H1 (cell line): ENCODE results near the gene PEX14. TPM values are rescaled to one million over a fixed set of nuclear protein-coding genes. Genes with fewer than 3 reads are reported as not detected.

Source experiments
- CREB1 ChIP-seq: IDR thresholded peaks from 2 replicates; pipeline ENCODE4 v1.6.1; 2012; ENCODE audit warnings: inconsistent platforms
- MAFK ChIP-seq: IDR thresholded peaks from 2 replicates; pipeline ENCODE4 v1.6.1; 2012; ENCODE audit warnings: low read depth, mild to moderate bottlenecking, improper control_type of control experiment, low read length
- SP4 ChIP-seq: IDR thresholded peaks from 2 replicates; pipeline ENCODE4 v1.6.1; 2012; ENCODE audit warnings: low read length, inconsistent platforms
- YY1 ChIP-seq: IDR thresholded peaks from 2 replicates; pipeline ENCODE4 v1.6.1; 2011; ENCODE audit warnings: low read depth, mild to moderate bottlenecking, low read length
- polyA plus RNA-seq, 7 experiments: library from polyadenylated mRNA; depleted of rRNA in 3 of 7; stranded (reverse) in 5 of 7; unstranded in 2 of 7; fragments of >200 nt in 5 of 7; fragments of 200-250 nt in 2 of 7; gene quantifications; 1 replicate in 5 of 7; 2 replicates in 1 of 7; 4 replicates in 1 of 7; pipeline versions ENCODE4 v1.2.1 to v1.2.3, GENCODE V29; 2011 to 2013; ENCODE audit warnings: missing spikeins in 2 of 7, mixed read lengths in 2 of 7
- total RNA-seq: library from RNA; stranded (reverse); fragmentation: NEBNext Ultra II Directional; extraction: Animal tissue kit (Norgen Biotek cat#: 25700); gene quantifications from 2 replicates; pipeline ENCODE4 v1.2.1, GENCODE V29; 2021
- TF ChIP-seq, protein P1 (sequence below): fragments of 300-600 bp; sonication (generic); IDR thresholded peaks from 2 replicates; pipeline ENCODE4 v1.7.1; 2012; ENCODE audit warnings: low read length, moderate library complexity, mild to moderate bottlenecking, inconsistent platforms; ENCODE audit not compliant: insufficient replicate concordance

Gene PEX14
- total and polyA plus RNA-seq, 2 of the 8 experiments (the other 6 are each of a cell fraction or from before 2014, with no cell fraction given), result 13.0 to 19.8 TPM

DNA sequence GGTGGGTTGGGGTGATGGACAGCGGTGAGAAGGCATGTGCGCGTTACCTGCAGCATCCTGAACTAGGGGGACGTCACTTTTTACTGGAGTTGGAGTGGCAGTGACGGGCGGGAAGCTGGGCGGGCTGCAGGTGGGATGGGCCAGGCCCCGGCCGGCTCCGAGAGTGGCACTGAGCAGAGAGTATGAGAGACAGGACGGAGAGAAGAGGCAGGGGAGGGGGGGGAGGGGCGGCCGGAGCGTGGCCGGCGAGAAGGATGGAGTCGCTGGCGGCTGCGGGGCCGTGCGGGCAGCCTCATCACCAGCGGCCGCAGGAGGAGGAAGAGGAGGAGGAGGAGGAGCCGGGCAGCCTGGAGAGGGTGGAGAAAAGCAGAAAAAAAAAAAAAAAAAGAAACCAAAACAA is 167.2 kb downstream of the PEX14 start (continued):
- TF ChIP-seq, protein P1, sequence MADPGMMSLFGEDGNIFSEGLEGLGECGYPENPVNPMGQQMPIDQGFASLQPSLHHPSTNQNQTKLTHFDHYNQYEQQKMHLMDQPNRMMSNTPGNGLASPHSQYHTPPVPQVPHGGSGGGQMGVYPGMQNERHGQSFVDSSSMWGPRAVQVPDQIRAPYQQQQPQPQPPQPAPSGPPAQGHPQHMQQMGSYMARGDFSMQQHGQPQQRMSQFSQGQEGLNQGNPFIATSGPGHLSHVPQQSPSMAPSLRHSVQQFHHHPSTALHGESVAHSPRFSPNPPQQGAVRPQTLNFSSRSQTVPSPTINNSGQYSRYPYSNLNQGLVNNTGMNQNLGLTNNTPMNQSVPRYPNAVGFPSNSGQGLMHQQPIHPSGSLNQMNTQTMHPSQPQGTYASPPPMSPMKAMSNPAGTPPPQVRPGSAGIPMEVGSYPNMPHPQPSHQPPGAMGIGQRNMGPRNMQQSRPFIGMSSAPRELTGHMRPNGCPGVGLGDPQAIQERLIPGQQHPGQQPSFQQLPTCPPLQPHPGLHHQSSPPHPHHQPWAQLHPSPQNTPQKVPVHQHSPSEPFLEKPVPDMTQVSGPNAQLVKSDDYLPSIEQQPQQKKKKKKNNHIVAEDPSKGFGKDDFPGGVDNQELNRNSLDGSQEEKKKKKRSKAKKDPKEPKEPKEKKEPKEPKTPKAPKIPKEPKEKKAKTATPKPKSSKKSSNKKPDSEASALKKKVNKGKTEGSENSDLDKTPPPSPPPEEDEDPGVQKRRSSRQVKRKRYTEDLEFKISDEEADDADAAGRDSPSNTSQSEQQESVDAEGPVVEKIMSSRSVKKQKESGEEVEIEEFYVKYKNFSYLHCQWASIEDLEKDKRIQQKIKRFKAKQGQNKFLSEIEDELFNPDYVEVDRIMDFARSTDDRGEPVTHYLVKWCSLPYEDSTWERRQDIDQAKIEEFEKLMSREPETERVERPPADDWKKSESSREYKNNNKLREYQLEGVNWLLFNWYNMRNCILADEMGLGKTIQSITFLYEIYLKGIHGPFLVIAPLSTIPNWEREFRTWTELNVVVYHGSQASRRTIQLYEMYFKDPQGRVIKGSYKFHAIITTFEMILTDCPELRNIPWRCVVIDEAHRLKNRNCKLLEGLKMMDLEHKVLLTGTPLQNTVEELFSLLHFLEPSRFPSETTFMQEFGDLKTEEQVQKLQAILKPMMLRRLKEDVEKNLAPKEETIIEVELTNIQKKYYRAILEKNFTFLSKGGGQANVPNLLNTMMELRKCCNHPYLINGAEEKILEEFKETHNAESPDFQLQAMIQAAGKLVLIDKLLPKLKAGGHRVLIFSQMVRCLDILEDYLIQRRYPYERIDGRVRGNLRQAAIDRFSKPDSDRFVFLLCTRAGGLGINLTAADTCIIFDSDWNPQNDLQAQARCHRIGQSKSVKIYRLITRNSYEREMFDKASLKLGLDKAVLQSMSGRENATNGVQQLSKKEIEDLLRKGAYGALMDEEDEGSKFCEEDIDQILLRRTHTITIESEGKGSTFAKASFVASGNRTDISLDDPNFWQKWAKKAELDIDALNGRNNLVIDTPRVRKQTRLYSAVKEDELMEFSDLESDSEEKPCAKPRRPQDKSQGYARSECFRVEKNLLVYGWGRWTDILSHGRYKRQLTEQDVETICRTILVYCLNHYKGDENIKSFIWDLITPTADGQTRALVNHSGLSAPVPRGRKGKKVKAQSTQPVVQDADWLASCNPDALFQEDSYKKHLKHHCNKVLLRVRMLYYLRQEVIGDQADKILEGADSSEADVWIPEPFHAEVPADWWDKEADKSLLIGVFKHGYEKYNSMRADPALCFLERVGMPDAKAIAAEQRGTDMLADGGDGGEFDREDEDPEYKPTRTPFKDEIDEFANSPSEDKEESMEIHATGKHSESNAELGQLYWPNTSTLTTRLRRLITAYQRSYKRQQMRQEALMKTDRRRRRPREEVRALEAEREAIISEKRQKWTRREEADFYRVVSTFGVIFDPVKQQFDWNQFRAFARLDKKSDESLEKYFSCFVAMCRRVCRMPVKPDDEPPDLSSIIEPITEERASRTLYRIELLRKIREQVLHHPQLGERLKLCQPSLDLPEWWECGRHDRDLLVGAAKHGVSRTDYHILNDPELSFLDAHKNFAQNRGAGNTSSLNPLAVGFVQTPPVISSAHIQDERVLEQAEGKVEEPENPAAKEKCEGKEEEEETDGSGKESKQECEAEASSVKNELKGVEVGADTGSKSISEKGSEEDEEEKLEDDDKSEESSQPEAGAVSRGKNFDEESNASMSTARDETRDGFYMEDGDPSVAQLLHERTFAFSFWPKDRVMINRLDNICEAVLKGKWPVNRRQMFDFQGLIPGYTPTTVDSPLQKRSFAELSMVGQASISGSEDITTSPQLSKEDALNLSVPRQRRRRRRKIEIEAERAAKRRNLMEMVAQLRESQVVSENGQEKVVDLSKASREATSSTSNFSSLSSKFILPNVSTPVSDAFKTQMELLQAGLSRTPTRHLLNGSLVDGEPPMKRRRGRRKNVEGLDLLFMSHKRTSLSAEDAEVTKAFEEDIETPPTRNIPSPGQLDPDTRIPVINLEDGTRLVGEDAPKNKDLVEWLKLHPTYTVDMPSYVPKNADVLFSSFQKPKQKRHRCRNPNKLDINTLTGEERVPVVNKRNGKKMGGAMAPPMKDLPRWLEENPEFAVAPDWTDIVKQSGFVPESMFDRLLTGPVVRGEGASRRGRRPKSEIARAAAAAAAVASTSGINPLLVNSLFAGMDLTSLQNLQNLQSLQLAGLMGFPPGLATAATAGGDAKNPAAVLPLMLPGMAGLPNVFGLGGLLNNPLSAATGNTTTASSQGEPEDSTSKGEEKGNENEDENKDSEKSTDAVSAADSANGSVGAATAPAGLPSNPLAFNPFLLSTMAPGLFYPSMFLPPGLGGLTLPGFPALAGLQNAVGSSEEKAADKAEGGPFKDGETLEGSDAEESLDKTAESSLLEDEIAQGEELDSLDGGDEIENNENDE, result no peak
- no peak for TF ChIP-seq MAFK
- TF ChIP-seq YY1, result no peak
- TF ChIP-seq SP4, result no peak
- no peak for TF ChIP-seq CREB1
